HEK293T (cell line): ENCODE measurements around the gene CCSAP.
A peak's percentile ranks its signal among the peaks of the same experiment; 100 is the strongest.

Experiments used
- CTCF ChIA-PET: fragments of 350-600 bp; formaldehyde crosslinking; extraction: SDS; loops from one replicate; lab custom pipeline; 2021; ENCODE audit warnings: antibody characterized with exemption, inconsistent platforms; lab: Yijun Ruan, JAX
- POLR2A ChIA-PET: fragments of 350-600 bp; formaldehyde crosslinking; extraction: SDS; loops from one replicate; lab custom pipeline; 2020; ENCODE audit warnings: antibody characterized with exemption, inconsistent platforms; lab: Yijun Ruan, JAX
- DNase-seq: peaks from one replicate; pipeline ENCODE4 v3.0.0; 2012; ENCODE audit warnings: mixed read lengths; ENCODE audit errors: extremely low spot score
- ARNT ChIP-seq: fragments of 450-650 bp; IDR thresholded peaks from 2 replicates; pipeline ENCODE4 v1.6.1; 2017; ENCODE audit warnings: mild to moderate bottlenecking
- BHLHE40 ChIP-seq: fragments of 450-650 bp; IDR thresholded peaks from 2 replicates; pipeline ENCODE4 v1.6.1; 2016; ENCODE audit warnings: mild to moderate bottlenecking, moderate library complexity, borderline replicate concordance
- CTBP1 ChIP-seq: fragments of 450-650 bp; IDR thresholded peaks from 2 replicates; pipeline ENCODE4 v1.6.1; 2016; ENCODE audit warnings: borderline replicate concordance
- ELF4 ChIP-seq: fragments of 450-650 bp; IDR thresholded peaks from 2 replicates; pipeline ENCODE4 v1.6.1; 2017; ENCODE audit warnings: antibody characterized with exemption
- FOXA1 ChIP-seq: fragments of 450-650 bp; IDR thresholded peaks from 2 replicates; pipeline ENCODE4 v1.6.1; 2016; ENCODE audit warnings: mild to moderate bottlenecking
- FOXK2 ChIP-seq: fragments of 450-650 bp; IDR thresholded peaks from 2 replicates; pipeline ENCODE4 v1.6.1; 2016; ENCODE audit warnings: mild to moderate bottlenecking
- FOXM1 ChIP-seq: fragments of 450-650 bp; IDR thresholded peaks from 2 replicates; pipeline ENCODE4 v1.6.1; 2017; ENCODE audit warnings: mild to moderate bottlenecking, borderline replicate concordance
- HDGF ChIP-seq: fragments of 450-650 bp; IDR thresholded peaks from 2 replicates; pipeline ENCODE4 v1.6.1; 2017; ENCODE audit warnings: antibody characterized with exemption, borderline replicate concordance
- L3MBTL2 ChIP-seq: fragments of 450-650 bp; conservative IDR thresholded peaks from 2 replicates; pipeline ENCODE4 v1.6.1; 2016; ENCODE audit warnings: mild to moderate bottlenecking
- LEF1 ChIP-seq: fragments of 450-650 bp; IDR thresholded peaks from 2 replicates; pipeline ENCODE4 v1.6.1; 2017; ENCODE audit warnings: mild to moderate bottlenecking, borderline replicate concordance
- NFRKB ChIP-seq: fragments of 450-650 bp; IDR thresholded peaks from 2 replicates; pipeline ENCODE4 v1.6.1; 2016; ENCODE audit warnings: mild to moderate bottlenecking, moderate library complexity
- SP1 ChIP-seq: fragments of 450-650 bp; IDR thresholded peaks from 2 replicates; pipeline ENCODE4 v1.6.1; 2017
- SUZ12 ChIP-seq: fragments of 450-650 bp; IDR thresholded peaks from 2 replicates; pipeline ENCODE4 v1.6.1; 2016; ENCODE audit warnings: mild to moderate bottlenecking
- TARDBP ChIP-seq: fragments of 450-650 bp; IDR thresholded peaks from 2 replicates; pipeline ENCODE4 v1.6.1; 2016
- ZNF384 ChIP-seq: fragments of 450-650 bp; IDR thresholded peaks from 2 replicates; pipeline ENCODE4 v1.6.1; 2016
- TF ChIP-seq, protein P1 (sequence below): fragments of 450-650 bp; IDR thresholded peaks from 2 replicates; pipeline ENCODE4 v1.6.1; 2016

CCSAP gene

DNA sequence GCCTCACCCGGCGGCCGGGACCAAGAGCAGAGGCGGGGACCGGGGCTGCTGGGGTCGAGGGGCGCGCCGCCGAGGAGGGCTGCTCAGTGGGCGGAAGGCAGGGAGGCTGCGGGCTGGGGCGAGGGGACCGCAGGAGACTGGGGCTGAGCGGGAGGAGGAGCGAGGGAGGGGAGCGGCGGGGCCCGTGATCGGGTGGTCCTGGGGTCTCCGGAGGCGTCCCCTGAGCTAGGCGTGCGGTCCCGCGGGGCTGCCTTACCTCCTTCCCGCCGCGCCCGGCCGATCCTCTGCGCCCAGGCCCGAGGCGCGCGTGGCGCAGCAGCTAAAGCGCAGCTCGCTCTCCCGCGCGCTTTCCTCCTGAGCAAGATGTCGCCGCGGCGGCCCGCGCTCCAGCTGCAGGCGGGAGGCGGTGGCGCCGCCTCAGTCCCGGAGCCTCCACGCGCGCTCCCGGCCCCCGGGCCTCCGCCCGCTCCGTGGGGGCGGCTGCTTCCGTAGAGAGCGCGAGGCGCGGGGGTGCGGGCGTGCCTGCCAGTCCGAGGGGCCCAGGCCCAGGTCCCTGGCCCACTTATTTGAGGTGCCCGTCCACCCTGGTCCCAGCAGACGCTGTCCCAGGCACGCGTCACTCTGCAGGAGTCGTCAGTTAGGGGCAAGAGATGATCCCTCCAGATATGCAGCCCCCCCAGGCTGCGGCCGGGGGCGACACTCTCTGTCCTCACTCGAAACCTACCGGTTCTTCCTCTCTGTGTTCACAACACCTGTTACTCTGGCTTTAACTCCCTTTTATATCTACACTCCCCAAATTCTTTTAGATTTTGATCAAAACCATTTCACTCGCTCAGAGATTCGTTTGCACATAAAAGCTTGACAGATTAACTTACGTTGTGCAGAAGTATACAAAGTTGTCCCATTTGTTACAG is at the start of gene CCSAP:
CCSAP (minus strand) TSS at position 392 of the 914 bp plus-strand sequence. CDS start 582 bp downstream, outside the sequence.
- DNase-seq: peak; percentile 62
- CTCF ChIA-PET: interaction anchor here (0.6 kb wide), 1 partner anchor 65 kb away, joined by 3 read pairs; no protein-coding TSS in a partner anchor

GRCh38 chr1:229390130-229390529 is 47.3 kb upstream of the CCSAP start:
- DNase-seq: no peak
- TF ChIP-seq ZNF384: no peak
- no peak for TF ChIP-seq FOXA1
- TF ChIP-seq SUZ12: no peak
- no peak for TF ChIP-seq FOXK2
- TF ChIP-seq TARDBP: no peak
- no peak for TF ChIP-seq HDGF
- no peak for TF ChIP-seq SP1
- TF ChIP-seq ARNT: no peak
- ChIA-PET POLR2A (no interaction called here), CTCF (no interaction called here)

More for the DNA sequence above, at the start of gene CCSAP:
- POLR2A ChIA-PET: interaction anchor here (0.5 to 1.5 kb wide), 8 partner anchors 8 to 616 kb away, joined by 3 to 5 read pairs (median 3); partner anchors contain the start of gene NUP133
- TF ChIP-seq FOXA1 (no peak), L3MBTL2 (peak; percentile 17; the same call in 1 of the 2 replicates), NFRKB (no peak), LEF1 (peak; percentile 92), CTBP1 (no peak), SP1 (no peak), HDGF (no peak), ELF4 (no peak), BHLHE40 (no peak), FOXK2 (no peak), TARDBP (no peak), ZNF384 (no peak), FOXM1 (peak; percentile 66; the same call in 1 of the 2 replicates)
- TF ChIP-seq, protein P1, sequence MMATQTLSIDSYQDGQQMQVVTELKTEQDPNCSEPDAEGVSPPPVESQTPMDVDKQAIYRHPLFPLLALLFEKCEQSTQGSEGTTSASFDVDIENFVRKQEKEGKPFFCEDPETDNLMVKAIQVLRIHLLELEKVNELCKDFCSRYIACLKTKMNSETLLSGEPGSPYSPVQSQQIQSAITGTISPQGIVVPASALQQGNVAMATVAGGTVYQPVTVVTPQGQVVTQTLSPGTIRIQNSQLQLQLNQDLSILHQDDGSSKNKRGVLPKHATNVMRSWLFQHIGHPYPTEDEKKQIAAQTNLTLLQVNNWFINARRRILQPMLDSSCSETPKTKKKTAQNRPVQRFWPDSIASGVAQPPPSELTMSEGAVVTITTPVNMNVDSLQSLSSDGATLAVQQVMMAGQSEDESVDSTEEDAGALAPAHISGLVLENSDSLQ: no peak; the same call in 1 of the 2 replicates

- TF ChIP-seq SUZ12 (no peak), ARNT (no peak), HDGF (no peak), FOXK2 (no peak), LEF1 (no peak), CTBP1 (no peak)
- POLR2A ChIA-PET: no interaction called here
- CTCF ChIA-PET: interaction anchor here (0.6 to 0.7 kb wide), 2 partner anchors 27 to 109 kb away, joined by 3 read pairs; no protein-coding TSS in a partner anchor
- no peak for DNase-seq
Measured at GRCh38 chr1:229388897-229389580, 46.2 kb upstream of the CCSAP start.

DNA sequence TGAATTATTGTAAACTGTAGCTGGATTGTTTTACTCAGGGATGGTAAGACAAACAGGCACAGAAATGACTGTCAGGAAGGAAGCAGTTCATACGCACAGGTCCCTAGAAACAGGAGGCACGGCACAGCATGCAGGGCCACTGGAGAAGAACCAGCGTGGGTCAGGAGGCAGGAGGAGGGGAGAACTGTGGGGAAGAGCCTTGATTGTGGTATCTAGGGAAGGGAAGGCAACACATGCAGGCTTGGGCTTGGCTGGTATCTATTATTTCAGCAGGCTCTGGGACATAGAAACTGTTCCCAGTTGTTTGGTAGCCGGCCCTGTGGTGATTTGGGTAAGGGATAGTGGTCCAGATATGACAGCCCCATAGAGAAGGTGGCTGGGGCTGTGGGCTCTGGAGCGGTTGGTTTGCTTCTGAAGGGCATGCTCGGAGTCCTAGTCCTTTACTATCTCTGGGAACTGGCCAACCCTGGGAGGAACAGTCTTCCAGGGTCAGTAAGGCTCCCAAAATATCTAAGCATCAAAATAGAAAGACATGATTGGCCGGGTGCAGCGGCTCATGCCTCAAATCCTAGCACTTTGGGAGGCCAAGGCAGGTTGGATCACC is 43.1 kb upstream of the CCSAP start:
- CTCF ChIA-PET: no interaction called here
- DNase-seq: no peak
- POLR2A ChIA-PET: no interaction called here
- TF ChIP-seq NFRKB (no peak), CTBP1 (no peak), ARNT (no peak), FOXK2 (no peak), ELF4 (no peak), SUZ12 (no peak), LEF1 (no peak), HDGF (no peak), BHLHE40 (no peak), FOXA1 (no peak)
- TF ChIP-seq, protein P1: no peak

- DNase-seq: no peak
- no peak for TF ChIP-seq ELF4
- no peak for TF ChIP-seq TARDBP
- TF ChIP-seq LEF1: no peak
- no peak for TF ChIP-seq SP1
- no peak for TF ChIP-seq BHLHE40
- TF ChIP-seq NFRKB: no peak
- TF ChIP-seq, protein P1: no peak
- TF ChIP-seq FOXA1: no peak
- TF ChIP-seq CTBP1: no peak
- no peak for TF ChIP-seq ARNT
- TF ChIP-seq HDGF: no peak
- TF ChIP-seq SUZ12: no peak
- no peak for TF ChIP-seq ZNF384
- no peak for TF ChIP-seq L3MBTL2
- TF ChIP-seq FOXM1: no peak
- TF ChIP-seq FOXK2: no peak
- POLR2A ChIA-PET: no interaction called here
- CTCF ChIA-PET: no interaction called here
Measured at GRCh38 chr1:229384822-229385221, 42.0 kb upstream of the CCSAP start.
